ENCODE results near the gene ZNF70. TPM values are rescaled to one million over a fixed set of nuclear protein-coding genes. Genes with fewer than 3 reads are reported as not detected.

ZNF70 gene
- total RNA-seq, 1 donor from 2014 or later: 3.9 TPM

GRCh38 chr22:23713696-23714595, 37.0 kb downstream of the ZNF70 start:
- Histone ChIP-seq H3K36me3 (no peaks in the 10 kb centered on the region), H3K27me3 (no peaks in the 10 kb centered on the region), H3K4me2 (no peak overlapping the region), H2AFZ (replicated peaks) (no peak overlapping the region), H3K4me3 (no peak overlapping the region), H3K9me3 (ENCODE audit: low read depth) (no peaks in the 10 kb centered on the region), H3K9ac (no peak overlapping the region), H3K4me1 (no peaks in the 10 kb centered on the region), H4K20me1 (ENCODE audit: low read depth) (no peaks in the 10 kb centered on the region), H3F3A (ENCODE audit: low read depth) (no peaks in the 10 kb centered on the region), H3K27ac (no peak overlapping the region), H3K79me2 (ENCODE audit: low read depth) (peaks cover 17% of the 10 kb centered on the region)
- TF ChIP-seq CTCF (IDR thresholded peaks at IDR 0.05): no peak
- no peak for TF ChIP-seq EZH2 (IDR thresholded peaks at IDR 0.05)
- no peak for TF ChIP-seq EZH2phosphoT487 (IDR thresholded peaks at IDR 0.05)
- peaks cover 26% of the 10 kb centered on the region for H3K36me3 Mint-ChIP-seq
- no peaks in the 10 kb centered on the region for H3K9me3 Mint-ChIP-seq
- DNase-seq (ENCODE audit: low spot score): no peak
- H3K27me3 Mint-ChIP-seq (ENCODE audit: insufficient read depth, low read depth): no peaks in the 10 kb centered on the region
- H3K27ac Mint-ChIP-seq: no peak overlapping the region
- peaks cover 4% of the 10 kb centered on the region for H3K4me1 Mint-ChIP-seq
- peak overlapping the region; percentile 28 for H3K4me3 Mint-ChIP-seq

GRCh38 chr22:23712256-23712655, 38.7 kb downstream of the ZNF70 start:
- H3K9me3 ChIP-seq (ENCODE audit: low read depth): no peaks in the 10 kb centered on the region
- H2AFZ ChIP-seq (replicated peaks): no peak overlapping the region
- H3K36me3 ChIP-seq: no peaks in the 10 kb centered on the region
- no peaks in the 10 kb centered on the region for H3F3A ChIP-seq (ENCODE audit: low read depth)
- H3K4me3 ChIP-seq: no peak overlapping the region
- H4K20me1 ChIP-seq (ENCODE audit: low read depth): no peaks in the 10 kb centered on the region
- no peak overlapping the region for H3K27ac ChIP-seq
- TF ChIP-seq EZH2phosphoT487 (IDR thresholded peaks at IDR 0.05): no peak
- no peak for TF ChIP-seq EZH2 (IDR thresholded peaks at IDR 0.05)
- TF ChIP-seq CTCF (IDR thresholded peaks at IDR 0.05): no peak
- Mint-ChIP-seq H3K27ac (no peak overlapping the region), H3K9me3 (no peaks in the 10 kb centered on the region), H3K4me3 (no peak overlapping the region), H3K36me3 (peaks cover 36% of the 10 kb centered on the region), H3K4me1 (peaks cover under 1% of the 10 kb centered on the region), H3K27me3 (ENCODE audit: insufficient read depth, low read depth) (no peaks in the 10 kb centered on the region)
- no peaks in the 10 kb centered on the region for H3K27me3 ChIP-seq
- H3K9ac ChIP-seq: no peak overlapping the region
- peaks cover 17% of the 10 kb centered on the region for H3K79me2 ChIP-seq (ENCODE audit: low read depth)
- no peak overlapping the region for H3K4me2 ChIP-seq
- H3K4me1 ChIP-seq: no peaks in the 10 kb centered on the region
- no peak for DNase-seq (ENCODE audit: low spot score)

- H3K4me1 Mint-ChIP-seq: no peaks in the 10 kb centered on the region
- Histone ChIP-seq H4K20me1 (ENCODE audit: low read depth) (peaks cover 10% of the 10 kb centered on the region), H3K4me1 (no peaks in the 10 kb centered on the region), H3K4me2 (no peak overlapping the region), H3K9me3 (ENCODE audit: low read depth) (no peaks in the 10 kb centered on the region), H3K36me3 (no peaks in the 10 kb centered on the region), H3K27ac (no peak overlapping the region), H3F3A (ENCODE audit: low read depth) (no peaks in the 10 kb centered on the region), H2AFZ (replicated peaks) (no peak overlapping the region), H3K4me3 (no peak overlapping the region), H3K79me2 (ENCODE audit: low read depth) (no peaks in the 10 kb centered on the region), H3K27me3 (no peaks in the 10 kb centered on the region), H3K9ac (no peak overlapping the region)
- no peaks in the 10 kb centered on the region for H3K9me3 Mint-ChIP-seq
- peaks cover 55% of the 10 kb centered on the region for H3K36me3 Mint-ChIP-seq
- H3K27me3 Mint-ChIP-seq (ENCODE audit: insufficient read depth, low read depth): no peaks in the 10 kb centered on the region
- no peak overlapping the region for H3K27ac Mint-ChIP-seq
- DNase-seq (ENCODE audit: low spot score): no peak
- TF ChIP-seq EZH2 (IDR thresholded peaks at IDR 0.05): no peak
- no peak for TF ChIP-seq CTCF (IDR thresholded peaks at IDR 0.05)
- no peak for TF ChIP-seq EZH2phosphoT487 (IDR thresholded peaks at IDR 0.05)
- H3K4me3 Mint-ChIP-seq: no peak overlapping the region
These were observed 41.8 kb downstream of the ZNF70 start for GRCh38 chr22:23709107-23709506.

All from neural progenitor cell (in vitro differentiated cells).